Motor neuron (in vitro differentiated cells): ENCODE measurements around the gene IQCF2. TPM values are rescaled to one million over a fixed set of nuclear protein-coding genes. Genes with fewer than 3 reads are reported as not detected.
"Not testable (repeated sequence)": the region's sequence is repeated elsewhere in the genome, so short reads cannot be mapped to it uniquely, and the experiment has no call there.

Experiments used
- ATAC-seq, 8 experiments: fragments of 200-7000 bp; cut with Tn5 transposase; replicated peaks in 6 of 8; 2 replicates each; pipeline ENCODE4 v1.8.0; 2021; ENCODE audit warnings: mild to moderate bottlenecking in 8 of 8, moderate library complexity in 8 of 8
- H3K27ac ChIP-seq, 2 donors: fragments of 250-450 bp; sonication (Bioruptor Pico); 2 replicates each; pipeline ENCODE4 v1.9.0; 2021; ENCODE audit warnings: antibody characterized with exemption in 2 of 2, mild to moderate bottlenecking in 2 of 2, moderate library complexity in 1 of 2
- H3K4me1 ChIP-seq, 2 donors: fragments of 250-450 bp; sonication (Bioruptor Pico); replicated peaks in 1 of 2; 2 replicates each; pipeline ENCODE4 v1.6.1; 2021; ENCODE audit warnings: antibody characterized with exemption in 2 of 2, mild to moderate bottlenecking in 2 of 2, moderate library complexity in 1 of 2
- H3K4me3 ChIP-seq, 5 donors: fragments of 250-450 bp; sonication (Bioruptor Pico); 2 replicates each; pipeline ENCODE4 v1.9.0; 2021; ENCODE audit warnings: antibody characterized with exemption in 5 of 5, mild to moderate bottlenecking in 5 of 5, moderate library complexity in 4 of 5
- WGBS, 10 experiments: fragments of 450-650 bp; shearing (Covaris generic); methylation state at CpG; one replicate each; pipeline ENCODE4 v1.0.0; 2022; 5-methylcytosine and 5-hydroxymethylcytosine counted together
- in situ Hi-C, 9 experiments: fragments of 400-800 bp; cut with MboI; loops; one replicate each; pipeline ENCODE4 v1.15.0; 2021; ENCODE audit warnings: low sequenced_read_pairs in 9 of 9, low pct_unique_long_range_greater_than_20kb in 2 of 9; ENCODE audit not compliant: unreplicated experiment in 9 of 9
- total RNA-seq, 8 experiments: library from RNA; unstranded; fragments of 300-600 nt; gene quantifications; 2 replicates each; pipeline versions ENCODE4 v1.2.3 to v1.2.4, GENCODE V29; 2022

Gene IQCF2
- total RNA-seq, 8 experiments from 2014 or later = not detected

GRCh38 chr3:51855411-51855810 is 6.0 kb upstream of the IQCF2 start:
- H3K4me1 ChIP-seq, H3K27ac ChIP-seq, H3K4me3 ChIP-seq, ATAC-seq, in situ Hi-C loops: not testable (repeated sequence)
- 40 to 100% (median 64%) methylated on average over 1 of the region's 1 CpG; no CpG with 5 or more reads in 6 of the 10 experiments for WGBS, 10 experiments

DNA sequence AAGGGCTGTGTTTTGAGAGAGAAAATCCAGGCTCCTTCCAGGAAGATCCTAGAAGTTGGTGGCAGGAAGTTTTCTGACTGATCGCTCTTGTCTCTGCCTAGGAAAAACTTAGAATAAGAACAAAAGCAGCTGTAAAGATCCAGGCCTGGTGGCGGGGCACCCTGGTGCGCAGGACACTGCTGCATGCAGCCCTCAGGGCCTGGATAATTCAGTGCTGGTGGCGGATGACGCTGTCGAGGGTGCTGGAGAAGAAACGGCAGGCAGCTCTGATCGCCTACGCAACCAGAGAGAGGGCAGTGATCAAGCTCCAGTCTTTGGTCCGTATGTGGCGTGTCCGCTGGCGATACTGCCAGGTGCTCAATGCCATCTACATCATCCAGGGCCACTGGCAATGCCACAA is 1.5 kb downstream of the IQCF2 start:
- WGBS, 10 experiments = 48 to 89% (median 62%) methylated on average over 2 to 9 of the region's 13 CpGs; no CpG with 5 or more reads in 5 of the 10 experiments
- no peak for ATAC-seq
- in situ Hi-C loops = no loop called here

DNA sequence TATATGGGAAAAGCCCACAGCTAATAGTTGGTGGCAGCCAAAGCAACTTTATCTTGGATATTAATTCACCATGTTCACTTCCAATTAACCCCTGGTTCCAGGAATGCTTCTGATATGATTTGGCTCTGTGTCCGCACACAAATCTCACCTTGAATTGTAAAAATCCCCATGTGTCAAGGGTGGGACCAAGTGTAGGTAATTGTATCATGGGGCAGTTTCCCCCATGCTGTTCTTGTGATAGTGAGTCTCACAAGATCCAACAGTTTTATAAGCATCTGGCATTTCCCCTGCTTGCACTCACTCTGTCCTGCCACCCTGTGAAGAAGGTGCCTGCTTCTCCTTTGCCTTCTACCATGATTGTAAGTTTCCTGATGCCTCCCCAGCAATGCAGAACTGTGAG is 7.5 kb downstream of the IQCF2 start:
- H3K4me3 ChIP-seq, H3K4me1 ChIP-seq, ATAC-seq, H3K27ac ChIP-seq, in situ Hi-C loops: not testable (repeated sequence)
- 100% methylated on average over 1 of the region's 1 CpG; no CpG with 5 or more reads in 5 of the 10 experiments for WGBS, 10 experiments

More for the DNA sequence above, 1.5 kb downstream of the IQCF2 start:
- Histone ChIP-seq H3K4me3 (no peak overlapping the region), H3K27ac (no peak overlapping the region), H3K4me1 (no peaks in the 10 kb centered on the region)

DNA sequence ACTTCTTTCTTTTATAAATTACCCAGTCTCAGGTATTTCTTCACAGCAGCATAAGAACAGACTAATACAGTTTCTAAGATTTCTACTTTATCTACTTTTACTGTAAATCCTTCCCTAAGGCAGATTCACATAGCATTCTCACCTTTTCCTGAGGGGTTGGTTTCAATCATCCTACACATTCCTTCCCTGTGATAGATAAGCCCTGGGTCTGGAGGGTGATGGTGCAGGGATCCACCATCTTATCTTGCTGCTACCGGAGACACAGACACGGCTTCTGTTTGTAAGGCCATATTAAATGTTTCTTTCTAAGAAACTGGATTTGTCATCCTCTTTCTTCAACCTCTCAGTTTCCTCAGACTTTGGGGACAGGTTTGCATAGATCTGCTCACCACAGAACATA is 7.9 kb downstream of the IQCF2 start:
- Histone ChIP-seq H3K27ac (no peak overlapping the region), H3K4me1 (no peaks in the 10 kb centered on the region), H3K4me3 (no peak overlapping the region)
- 29 to 100% (median 83%) methylated on average over 1 to 2 of the region's 2 CpGs; no CpG with 5 or more reads in 5 of the 10 experiments for WGBS, 10 experiments
- no peak for ATAC-seq
- in situ Hi-C loops = no loop called here

- ATAC-seq = no peak
- WGBS, 10 experiments = 33 to 78% methylated on average over 1 of the region's 1 CpG; no CpG with 5 or more reads in 8 of the 10 experiments
- Histone ChIP-seq H3K4me1 (no peaks in the 10 kb centered on the region), H3K27ac (no peak overlapping the region), H3K4me3 (no peak overlapping the region)
- in situ Hi-C loops = no loop called here
These were observed 11.9 kb downstream of the IQCF2 start for GRCh38 chr3:51873253-51873766.

DNA sequence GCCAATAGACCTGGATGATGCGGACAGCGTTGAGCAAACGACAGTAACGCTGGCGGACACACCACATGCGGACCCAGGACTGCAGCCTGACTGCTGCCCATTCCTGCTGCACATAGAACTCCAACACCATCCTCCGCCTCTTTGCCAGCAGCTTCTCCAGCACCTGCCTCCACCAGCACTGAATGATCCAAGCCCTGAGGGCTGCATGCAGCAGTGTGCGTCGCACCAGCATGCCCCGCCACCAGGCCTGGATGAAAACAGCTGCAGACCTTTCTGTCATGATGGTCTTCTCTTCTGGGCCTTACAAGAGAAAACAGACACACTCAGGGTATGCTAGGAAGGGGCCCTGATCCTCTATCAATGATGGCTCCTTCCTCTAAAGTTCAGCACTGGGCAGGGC is 12.5 kb downstream of the IQCF2 start:
- ATAC-seq = no peak
- 17 to 100% (median 83%) methylated on average over 1 to 7 of the region's 10 CpGs; no CpG with 5 or more reads in 3 of the 10 experiments for WGBS, 10 experiments

GRCh38 chr3:51874411-51874810 is 13.0 kb downstream of the IQCF2 start:
- in situ Hi-C loops = no loop called here
- Histone ChIP-seq H3K4me3 (no peak overlapping the region), H3K4me1 (no peaks in the 10 kb centered on the region), H3K27ac (no peak overlapping the region)
- no peak for ATAC-seq
- WGBS, 10 experiments = 60 to 100% (median 77%) methylated on average over 1 of the region's 2 CpGs; no CpG with 5 or more reads in 6 of the 10 experiments

More for the DNA sequence above, 12.5 kb downstream of the IQCF2 start:
- in situ Hi-C loops = no loop called here
- H3K27ac ChIP-seq = no peak overlapping the region
- H3K4me3 ChIP-seq = no peak overlapping the region
- no peaks in the 10 kb centered on the region for H3K4me1 ChIP-seq

GRCh38 chr3:51874889-51875288 is 13.5 kb downstream of the IQCF2 start:
- in situ Hi-C loops = no loop called here
- no peak overlapping the region for H3K4me3 ChIP-seq
- ATAC-seq = no peak
- no peak overlapping the region for H3K27ac ChIP-seq
- no peaks in the 10 kb centered on the region for H3K4me1 ChIP-seq
- WGBS, 10 experiments = 0 to 84% (median 70%) methylated on average over 1 to 3 of the region's 4 CpGs; no CpG with 5 or more reads in 4 of the 10 experiments

DNA sequence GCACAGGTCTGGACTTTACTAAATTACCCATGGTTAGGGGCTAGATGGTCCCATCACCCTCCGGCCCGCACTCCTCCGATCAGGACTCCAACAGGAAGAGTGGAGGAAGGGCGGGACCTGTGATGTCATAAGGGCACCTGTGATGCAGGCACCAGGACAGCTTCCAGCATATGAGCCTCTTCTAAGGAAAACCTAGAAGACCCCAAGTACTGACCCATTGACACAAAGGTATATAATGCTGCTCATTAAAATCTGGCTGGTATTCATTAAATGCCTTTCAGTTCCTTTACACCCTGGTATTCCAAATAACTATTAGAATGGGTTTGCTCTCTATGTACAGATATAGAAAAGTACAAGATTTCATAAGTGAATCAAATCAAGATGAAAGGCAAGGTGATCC is 14.1 kb downstream of the IQCF2 start, which contains the start of gene IQCF5:
Gene IQCF5, minus strand, starts transcription at position 101 of the 400 bp plus-strand sequence. Its CDS starts 70 bp downstream, at position 31.
- ATAC-seq = no peak
- WGBS, 10 experiments = 33 to 83% (median 39%) methylated on average over 1 to 3 of the region's 4 CpGs; no CpG with 5 or more reads in 7 of the 10 experiments
- Histone ChIP-seq H3K27ac (no peak within 1 kb of the TSS), H3K4me3 (no peak within 1 kb of the TSS), H3K4me1 (no peaks in the 10 kb centered on the region)
- in situ Hi-C loops = no loop called here

DNA sequence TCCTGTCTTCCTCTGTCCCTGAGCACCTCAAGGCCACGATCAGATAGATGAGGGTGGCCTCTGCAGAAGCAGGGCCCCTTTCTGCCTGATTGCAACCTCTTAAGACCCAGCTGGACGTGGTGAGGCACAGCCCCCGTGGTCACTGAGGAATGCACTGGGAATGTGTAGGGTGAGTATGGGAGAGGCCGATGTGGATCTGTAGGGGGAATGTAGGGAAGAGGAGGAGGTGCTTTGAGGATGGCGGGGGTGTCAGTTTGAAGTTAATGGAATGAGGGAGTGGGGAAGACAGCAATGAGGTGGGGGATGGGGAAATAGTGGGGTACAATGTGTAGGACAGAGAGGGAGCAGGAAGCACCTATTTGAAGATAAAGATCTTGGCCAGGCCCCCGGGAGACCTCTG is 14.8 kb downstream of the IQCF2 start:
- Histone ChIP-seq H3K4me1 (no peaks in the 10 kb centered on the region), H3K4me3 (no peak overlapping the region), H3K27ac (no peak overlapping the region)
- in situ Hi-C loops = no loop called here
- WGBS, 10 experiments = 18 to 80% (median 55%) methylated on average over 1 to 4 of the region's 6 CpGs; no CpG with 5 or more reads in 7 of the 10 experiments
- no peak for ATAC-seq

GRCh38 chr3:51879937-51880336 is 18.5 kb downstream of the IQCF2 start:
- ATAC-seq = peak in 2 of 8 experiments; percentile 68 to 81
- 13 to 100% (median 56%) methylated on average over 1 of the region's 2 CpGs; no CpG with 5 or more reads in 3 of the 10 experiments for WGBS, 10 experiments

DNA sequence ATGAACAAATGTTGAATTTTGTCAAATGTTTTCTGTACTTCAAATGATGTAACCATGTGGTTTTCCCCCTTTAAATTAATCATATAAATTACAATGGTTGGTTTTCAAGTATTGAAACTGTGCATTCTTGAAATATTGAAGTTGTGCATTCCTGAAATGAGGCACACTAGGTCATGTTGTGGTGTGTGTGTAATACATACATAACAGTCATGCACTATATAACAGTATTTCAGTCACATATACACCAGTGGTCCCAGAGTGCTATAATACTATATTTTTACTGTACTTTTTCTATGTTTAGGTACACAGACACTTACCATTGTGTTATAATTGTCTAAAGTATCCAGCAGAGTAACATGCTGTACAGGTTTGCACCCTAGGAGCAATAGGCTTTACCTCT is 25.0 kb downstream of the IQCF2 start:
- Histone ChIP-seq H3K4me1 (no peaks in the 10 kb centered on the region), H3K4me3 (no peak overlapping the region), H3K27ac (no peak overlapping the region)
- ATAC-seq = no peak
- in situ Hi-C loops = no loop called here

More at GRCh38 chr3:51879937-51880336, 18.5 kb downstream of the IQCF2 start:
- Histone ChIP-seq H3K4me3 (no peak overlapping the region), H3K27ac (no peak overlapping the region), H3K4me1 (no peaks in the 10 kb centered on the region)
- in situ Hi-C loops = no loop called here

DNA sequence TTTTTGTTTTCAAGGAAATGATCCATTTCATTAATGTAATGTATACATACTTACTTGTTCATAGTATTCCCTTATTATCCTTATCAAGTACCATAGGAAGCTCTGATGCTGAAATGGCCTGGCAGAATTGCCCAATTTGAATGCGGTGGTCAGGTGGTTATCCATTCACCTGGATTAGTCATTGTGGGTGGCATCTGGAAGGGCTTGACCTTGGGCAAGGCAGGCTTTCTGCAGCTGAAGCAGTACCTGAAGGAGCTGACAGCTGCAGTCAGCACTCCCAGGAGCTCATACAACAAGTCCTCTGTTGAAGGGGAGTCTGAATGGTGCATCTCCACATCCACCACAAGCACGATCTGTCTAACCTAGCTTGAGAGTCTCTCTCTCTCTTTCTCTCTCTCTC is 26.2 kb downstream of the IQCF2 start:
- ATAC-seq = no peak
- Histone ChIP-seq H3K4me3 (no peak overlapping the region), H3K27ac (no peak overlapping the region), H3K4me1 (no peaks in the 10 kb centered on the region)
- 60 to 100% (median 100%) methylated on average over 1 of the region's 2 CpGs; no CpG with 5 or more reads in 5 of the 10 experiments for WGBS, 10 experiments
- in situ Hi-C loops = no loop called here

DNA sequence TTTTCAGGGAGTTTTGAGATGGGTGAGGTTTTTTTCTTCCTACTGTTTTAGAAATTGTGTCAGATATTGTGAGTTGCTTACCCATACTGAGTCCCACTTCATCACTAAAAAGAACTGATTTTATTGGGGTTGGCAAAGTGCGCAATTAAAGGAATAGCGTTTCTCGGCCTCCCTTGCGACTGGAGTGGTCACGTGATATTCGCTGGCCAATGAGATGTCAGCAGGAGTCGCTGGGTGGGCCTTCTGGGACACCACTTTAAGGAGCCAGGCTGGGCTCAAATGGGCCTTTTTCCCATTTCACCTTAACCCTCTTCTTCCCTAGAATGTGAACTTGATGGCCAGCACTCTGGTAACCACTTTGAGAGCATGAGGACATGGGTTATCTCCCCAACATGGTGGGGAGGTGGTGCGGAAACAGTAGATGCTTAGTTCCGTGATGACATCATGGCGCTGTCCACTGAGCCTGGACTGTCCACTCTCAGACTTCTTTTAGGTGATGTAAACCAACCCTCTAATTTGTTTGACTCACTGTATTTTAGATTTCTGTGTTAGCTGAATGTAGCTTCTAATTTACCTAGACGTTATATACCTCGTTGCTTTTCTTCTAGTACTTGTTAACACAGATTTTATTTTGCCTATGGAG is 27.2 kb downstream of the IQCF2 start:
- ATAC-seq = no peak
- Histone ChIP-seq H3K4me1 (no peaks in the 10 kb centered on the region), H3K27ac (no peak overlapping the region), H3K4me3 (no peak overlapping the region)
- 27 to 98% (median 84%) methylated on average over 1 to 12 of the region's 12 CpGs for WGBS, 10 experiments
- in situ Hi-C loops = no loop called here
